WI38 (cell line): Measurements from ENCODE around the gene FTO.
"Not testable (repeated sequence)": the region's sequence is repeated elsewhere in the genome, so short reads cannot be mapped to it uniquely, and the experiment has no call there.

Source experiments
- H3K4me3 ChIP-seq: 2 replicates; pipeline ENCODE4 v1.5.1; 2011; ENCODE audit warnings: low read depth, mild to moderate bottlenecking, control low read depth, low read length
- CTCF ChIP-seq: IDR thresholded peaks from 2 replicates; pipeline ENCODE4 v1.5.1; 2012; ENCODE audit warnings: low read depth, mild to moderate bottlenecking, control low read depth, low read length

FTO gene

GRCh38 chr16:53673189-53673588 is 30.8 kb upstream of the FTO start:
- no peak for TF ChIP-seq CTCF
- H3K4me3 ChIP-seq = no peak overlapping the region

GRCh38 chr16:53678155-53678554 is 25.8 kb upstream of the FTO start:
- H3K4me3 ChIP-seq = no peak overlapping the region
- no peak for TF ChIP-seq CTCF

GRCh38 chr16:53678756-53679343 is 25.1 kb upstream of the FTO start:
- no peak overlapping the region for H3K4me3 ChIP-seq
- no peak for TF ChIP-seq CTCF

- no peak overlapping the region for H3K4me3 ChIP-seq
- TF ChIP-seq CTCF = no peak
Measured at GRCh38 chr16:53680756-53681155, 23.2 kb upstream of the FTO start.

GRCh38 chr16:53681354-53681753 is 22.6 kb upstream of the FTO start:
- no peak overlapping the region for H3K4me3 ChIP-seq
- TF ChIP-seq CTCF = no peak

GRCh38 chr16:53685334-53685733 is 18.6 kb upstream of the FTO start:
- H3K4me3 ChIP-seq = not testable (repeated sequence)

GRCh38 chr16:53686710-53687109 is 17.2 kb upstream of the FTO start:
- H3K4me3 ChIP-seq = no peak overlapping the region
- no peak for TF ChIP-seq CTCF

- no peak for TF ChIP-seq CTCF
- H3K4me3 ChIP-seq = no peak overlapping the region
Measured at GRCh38 chr16:53689636-53690035, 14.3 kb upstream of the FTO start.
